ENCODE measurements around the gene RBM39. TPM values are rescaled to one million over a fixed set of nuclear protein-coding genes. Genes with fewer than 3 reads are reported as not detected.
A peak's percentile ranks its signal among the peaks of the same experiment; 100 is the strongest.

RBM39 gene
- total and polyA plus RNA-seq, 9 of the 15 experiments (the other 6 are each of a cell fraction or from before 2014, with no cell fraction given), result 143 to 319 (median 228) TPM

DNA sequence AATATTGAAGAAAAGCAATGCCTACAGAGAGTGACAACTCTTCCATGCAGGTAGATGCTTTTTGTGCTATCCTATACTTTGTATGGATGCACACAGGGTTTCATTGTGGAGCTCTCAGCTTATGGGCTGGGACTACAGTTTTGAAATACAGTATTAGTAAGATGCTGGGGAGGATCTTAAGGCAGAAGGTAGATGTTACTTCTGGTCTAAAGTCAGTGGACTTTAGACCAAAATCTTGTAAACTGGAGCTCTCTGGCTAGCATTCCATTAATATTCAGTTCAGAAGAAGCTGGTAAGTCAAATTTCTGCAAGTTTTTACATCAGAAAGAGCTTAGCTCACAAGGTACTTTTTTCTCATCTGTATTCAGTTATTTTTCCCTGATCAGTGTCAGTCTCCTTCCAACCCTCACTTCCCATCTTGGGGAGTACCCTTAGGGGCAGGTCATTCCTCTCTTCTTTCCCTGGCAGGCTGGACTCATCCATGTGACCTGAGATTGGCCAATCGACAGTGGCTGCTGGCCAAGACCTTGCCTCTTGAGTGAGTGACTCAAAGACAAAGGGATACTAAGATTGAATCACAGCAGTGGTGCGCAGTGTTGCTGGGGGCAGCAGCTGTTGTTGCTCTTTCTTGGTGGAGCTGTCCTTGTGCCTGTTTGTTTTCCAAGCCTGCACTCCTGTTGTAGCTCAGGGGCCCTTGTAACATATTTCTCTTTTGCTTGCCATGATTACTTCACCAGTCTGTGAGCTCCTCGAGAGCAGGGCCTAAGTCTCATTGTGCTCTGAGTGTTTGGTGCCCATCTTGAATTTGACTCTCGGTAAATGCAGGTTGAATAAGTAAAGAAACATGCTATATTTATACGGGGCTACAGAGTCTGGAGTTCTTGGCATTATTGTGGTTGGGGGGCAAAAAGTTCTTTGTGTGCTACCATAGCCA lies 26.9 kb upstream of the RBM39 start (continued):
- TF ChIP-seq JUND (IDR thresholded peaks at IDR 0.05; ENCODE audit: borderline replicate concordance, low read depth, low read length), result no peak
- TF ChIP-seq JUND (tag; IDR thresholded peaks at IDR 0.05; ENCODE audit: borderline replicate concordance, low read depth, low read length), result peak; percentile 23; the same call in 1 of the 3 replicates
- TF ChIP-seq, protein P1, sequence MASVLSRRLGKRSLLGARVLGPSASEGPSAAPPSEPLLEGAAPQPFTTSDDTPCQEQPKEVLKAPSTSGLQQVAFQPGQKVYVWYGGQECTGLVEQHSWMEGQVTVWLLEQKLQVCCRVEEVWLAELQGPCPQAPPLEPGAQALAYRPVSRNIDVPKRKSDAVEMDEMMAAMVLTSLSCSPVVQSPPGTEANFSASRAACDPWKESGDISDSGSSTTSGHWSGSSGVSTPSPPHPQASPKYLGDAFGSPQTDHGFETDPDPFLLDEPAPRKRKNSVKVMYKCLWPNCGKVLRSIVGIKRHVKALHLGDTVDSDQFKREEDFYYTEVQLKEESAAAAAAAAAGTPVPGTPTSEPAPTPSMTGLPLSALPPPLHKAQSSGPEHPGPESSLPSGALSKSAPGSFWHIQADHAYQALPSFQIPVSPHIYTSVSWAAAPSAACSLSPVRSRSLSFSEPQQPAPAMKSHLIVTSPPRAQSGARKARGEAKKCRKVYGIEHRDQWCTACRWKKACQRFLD (CRISPR knock-in tag; IDR thresholded peaks at IDR 0.05), result no peak
- TF ChIP-seq, protein P2, sequence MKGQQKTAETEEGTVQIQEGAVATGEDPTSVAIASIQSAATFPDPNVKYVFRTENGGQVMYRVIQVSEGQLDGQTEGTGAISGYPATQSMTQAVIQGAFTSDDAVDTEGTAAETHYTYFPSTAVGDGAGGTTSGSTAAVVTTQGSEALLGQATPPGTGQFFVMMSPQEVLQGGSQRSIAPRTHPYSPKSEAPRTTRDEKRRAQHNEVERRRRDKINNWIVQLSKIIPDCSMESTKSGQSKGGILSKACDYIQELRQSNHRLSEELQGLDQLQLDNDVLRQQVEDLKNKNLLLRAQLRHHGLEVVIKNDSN (CRISPR knock-in tag; IDR thresholded peaks at IDR 0.05), result peak; percentile 78
- TF ChIP-seq ETV5 (CRISPR knock-in tag; IDR thresholded peaks at IDR 0.05; ENCODE audit: low read depth), result no peak
